Small intestine (tissue), 7 donors: ENCODE data around the gene NEK10. TPM values are rescaled to one million over a fixed set of nuclear protein-coding genes. Genes with fewer than 3 reads are reported as not detected.

Experiments
- DNase-seq, 2 donors: peaks; one replicate each; pipeline versions ENCODE4 v3.0.0 to v3.0.0-alpha.2; 2013
- FAIRE-seq: peaks from 2 replicates; lab custom pipeline; 2012; peaks lifted over from hg19 to GRCh38; lab: Jason Lieb, UNC
- H3K27ac ChIP-seq, 3 donors: one replicate each; pipeline ENCODE4 v1.5.1; 2013; ENCODE audit warnings: low read length in 2 of 3, mild to moderate bottlenecking in 2 of 3, control low read depth in 1 of 3, inconsistent platforms in 1 of 3, low read depth in 1 of 3, moderate library complexity in 1 of 3
- H3K27me3 ChIP-seq, 3 donors: one replicate each; pipeline ENCODE4 v1.6.1; 2013; ENCODE audit warnings: low read length in 3 of 3, inconsistent platforms in 1 of 3; ENCODE audit not compliant: control insufficient read depth in 3 of 3, insufficient read depth in 3 of 3
- H3K36me3 ChIP-seq, 3 donors: one replicate each; pipeline ENCODE4 v1.6.1; 2013; ENCODE audit warnings: low read length in 3 of 3, inconsistent platforms in 1 of 3, low read depth in 1 of 3, mild to moderate bottlenecking in 1 of 3, moderate library complexity in 1 of 3; ENCODE audit not compliant: control insufficient read depth in 3 of 3, insufficient read depth in 2 of 3
- H3K4me1 ChIP-seq, 3 donors: one replicate each; pipeline ENCODE4 v1.6.1; 2013; ENCODE audit warnings: low read length in 2 of 3, inconsistent platforms in 1 of 3, low read depth in 1 of 3, mild to moderate bottlenecking in 1 of 3, moderate library complexity in 1 of 3; ENCODE audit not compliant: control insufficient read depth in 3 of 3, insufficient read depth in 2 of 3
- H3K4me3 ChIP-seq, 3 donors: one replicate each; pipeline ENCODE4 v1.5.1; 2013; ENCODE audit warnings: low read length in 3 of 3, control low read depth in 1 of 3, inconsistent platforms in 1 of 3, low read depth in 1 of 3, mild to moderate bottlenecking in 1 of 3, moderate library complexity in 1 of 3
- H3K9me3 ChIP-seq, 2 donors: one replicate each; pipeline ENCODE4 v1.6.1; 2013; ENCODE audit warnings: low read depth in 1 of 2, low read length in 1 of 2; ENCODE audit not compliant: control insufficient read depth in 2 of 2, insufficient read depth in 1 of 2
- WGBS, 3 donors: extraction: QIAGEN DNeasy Blood & Tissue Kit; methylation state at CpG; one replicate each; pipeline ENCODE4 v1.1.7; 2013; 5-methylcytosine and 5-hydroxymethylcytosine counted together
- polyA plus RNA-seq, 4 donors: library from polyadenylated mRNA; stranded (reverse) in 3 of 4; unstranded in 1 of 4; fragments of 200-250 nt in 3 of 4; fragments of 120-200 nt in 1 of 4; gene quantifications; one replicate each; pipeline versions ENCODE4 v1.2.1 to v1.2.3, GENCODE V29; 2013
- donor health status: healthy with polysubstance abuse.
- donor health status: control.
- donor health status: control.
- donor health status: Bipolar disorder and iron deficiency.
- donor health status: healthy.

Gene NEK10
- polyA plus RNA-seq, 4 donors: 0.30 to 3.6 (median 0.67) TPM

DNA sequence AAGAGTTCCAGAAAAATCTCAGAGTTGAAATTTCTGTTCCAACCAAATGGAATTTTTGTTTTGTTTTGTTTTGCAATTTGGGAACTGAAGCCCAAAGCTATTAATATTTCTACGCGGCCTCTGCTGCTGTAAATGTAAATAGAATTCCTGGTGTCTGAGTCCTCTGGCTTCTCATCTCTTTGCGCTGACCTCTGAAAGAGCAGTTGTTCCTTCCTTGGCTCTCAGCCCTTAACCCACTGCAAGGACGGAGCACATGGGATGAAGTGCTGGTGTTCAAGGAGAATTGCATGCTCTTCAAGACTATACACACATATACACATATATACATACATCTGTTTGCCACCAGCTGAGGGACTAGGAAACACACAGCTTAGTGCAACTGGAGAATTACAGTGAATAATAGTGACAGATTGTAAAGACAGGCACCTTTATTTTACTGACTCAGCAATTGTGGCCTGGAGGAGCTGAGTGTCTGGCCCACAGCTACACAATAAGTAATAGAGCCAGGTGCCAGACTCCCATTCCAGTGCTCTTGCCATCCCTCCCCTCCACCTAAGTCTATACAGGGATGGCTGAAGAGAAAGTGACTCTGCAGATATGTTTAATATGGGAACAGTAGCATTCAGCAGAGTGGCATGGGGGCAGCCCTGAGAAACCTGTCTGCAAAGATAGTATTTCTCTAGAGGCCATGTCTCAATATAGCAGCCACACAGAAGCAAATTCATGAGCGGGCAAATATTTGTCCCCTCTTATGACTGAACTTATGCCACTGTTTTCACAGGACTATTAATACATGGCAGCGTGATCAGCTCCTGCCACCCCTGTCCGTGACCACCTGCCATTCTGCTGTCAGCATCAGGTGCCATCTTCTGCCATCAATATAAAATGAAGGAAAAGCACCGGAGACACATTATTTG lies 42.3 kb downstream of the NEK10 start:
- no peaks in the 10 kb centered on the region for H3K27me3 ChIP-seq
- H3K36me3 ChIP-seq: no peaks in the 10 kb centered on the region
- H3K9me3 ChIP-seq: peaks cover 0 to 13% of the 10 kb centered on the region in 2 donors
- no peak overlapping the region for H3K4me3 ChIP-seq
- H3K27ac ChIP-seq: no peak overlapping the region
- DNase-seq (no peak), FAIRE-seq (no peak)
- 79 to 95% (median 87%) methylated on average over 8 of the region's 8 CpGs for WGBS, 3 donors
- no peaks in the 10 kb centered on the region for H3K4me1 ChIP-seq

- H3K27ac ChIP-seq: no peak overlapping the region
- FAIRE-seq: no peak
- 68 to 95% (median 90%) methylated on average over 1 of the region's 1 CpG for WGBS, 3 donors
Measured at GRCh38 chr3:27326202-27326601, 43.0 kb downstream of the NEK10 start.

DNA sequence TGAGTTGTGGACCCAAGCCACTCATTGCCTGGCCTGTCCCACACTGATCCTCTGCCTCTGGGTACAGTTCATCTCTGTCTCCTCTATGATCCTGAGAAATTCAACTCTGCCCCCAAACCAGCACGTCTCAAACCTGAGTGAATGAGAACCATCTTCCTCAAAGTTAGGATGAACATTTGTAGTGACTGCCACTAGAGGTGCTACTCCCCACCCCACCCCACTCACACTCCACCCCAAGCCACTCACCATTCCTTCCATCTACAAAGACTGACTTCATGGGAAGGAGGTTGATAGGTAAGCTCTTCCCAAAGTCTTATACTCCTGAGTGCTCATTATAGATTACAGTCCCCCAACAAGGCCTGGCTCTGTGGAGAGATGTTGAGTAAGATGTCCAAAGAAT lies 43.8 kb downstream of the NEK10 start:
- DNase-seq (no peak), FAIRE-seq (no peak)
- 73 to 86% (median 81%) methylated on average over 1 of the region's 1 CpG for WGBS, 3 donors
- Histone ChIP-seq H3K36me3 (no peaks in the 10 kb centered on the region), H3K4me1 (no peaks in the 10 kb centered on the region), H3K4me3 (no peak overlapping the region), H3K9me3 (peaks cover 0 to 13% of the 10 kb centered on the region in 2 donors), H3K27me3 (no peaks in the 10 kb centered on the region), H3K27ac (no peak overlapping the region)

More at GRCh38 chr3:27326202-27326601, 43.0 kb downstream of the NEK10 start:
- DNase-seq: no peak
- no peaks in the 10 kb centered on the region for H3K4me1 ChIP-seq
- H3K36me3 ChIP-seq: no peaks in the 10 kb centered on the region
- no peaks in the 10 kb centered on the region for H3K27me3 ChIP-seq
- H3K4me3 ChIP-seq: no peak overlapping the region
- H3K9me3 ChIP-seq: peaks cover 0 to 13% of the 10 kb centered on the region in 2 donors

DNA sequence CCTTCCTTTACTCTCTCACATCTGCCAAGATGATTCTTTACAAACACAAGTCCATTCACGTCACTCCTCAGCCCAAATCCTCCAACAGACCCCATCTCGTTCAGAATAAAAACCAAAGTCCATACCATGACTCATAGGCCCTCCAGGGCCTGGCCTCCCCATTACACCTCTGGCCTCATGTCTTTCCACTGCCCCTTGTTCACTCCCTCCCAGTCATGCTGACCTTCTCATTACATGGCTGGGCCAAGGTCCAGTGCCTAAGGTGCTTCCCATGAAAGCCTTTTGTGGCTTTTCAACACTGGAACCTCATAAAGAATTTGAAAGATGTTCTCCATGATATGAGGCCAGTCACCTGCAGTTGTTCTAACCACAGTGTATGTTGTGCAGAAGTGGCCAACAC lies 44.5 kb downstream of the NEK10 start:
- no peaks in the 10 kb centered on the region for H3K4me1 ChIP-seq
- no peaks in the 10 kb centered on the region for H3K27me3 ChIP-seq

DNA sequence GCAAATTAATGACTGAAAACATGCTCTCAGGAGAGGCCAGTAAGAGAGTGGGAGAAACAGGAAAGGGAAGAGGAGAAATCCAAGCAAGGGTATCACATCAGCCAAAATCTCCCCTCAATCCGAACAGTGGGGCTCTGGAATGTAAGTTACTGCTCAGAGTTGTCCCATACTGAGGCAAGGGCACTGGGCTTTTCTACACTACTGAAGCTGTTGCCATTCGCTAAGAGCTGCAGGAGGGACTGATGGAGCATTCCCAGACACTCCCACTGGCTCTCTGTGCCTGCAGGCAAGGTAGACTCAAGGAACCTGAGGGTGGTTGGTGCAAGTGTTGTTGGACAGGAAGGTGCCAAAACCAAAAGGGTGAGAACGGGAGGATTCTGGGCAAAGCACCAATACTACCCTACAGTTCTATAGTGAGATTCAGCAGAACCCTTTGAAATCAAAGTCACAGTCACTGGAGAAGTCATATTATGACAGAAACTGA lies 46.1 kb downstream of the NEK10 start:
- no peak overlapping the region for H3K27ac ChIP-seq
- FAIRE-seq: no peak
- H3K36me3 ChIP-seq: no peaks in the 10 kb centered on the region
- peaks cover 0 to under 1% of the 10 kb centered on the region in 2 donors for H3K9me3 ChIP-seq
- no peak for DNase-seq
- H3K4me3 ChIP-seq: no peak overlapping the region
- no peaks in the 10 kb centered on the region for H3K27me3 ChIP-seq
- 74 to 81% (median 80%) methylated on average over 3 of the region's 3 CpGs for WGBS, 3 donors
- no peaks in the 10 kb centered on the region for H3K4me1 ChIP-seq

More for the DNA sequence above, 44.5 kb downstream of the NEK10 start:
- WGBS, 3 donors: 55 to 67% (median 65%) methylated on average over 2 of the region's 2 CpGs
- no peaks in the 10 kb centered on the region for H3K36me3 ChIP-seq
- FAIRE-seq (no peak), DNase-seq (peak in 1 of 2 donors; percentile 24)
- peaks cover 0 to 13% of the 10 kb centered on the region in 2 donors for H3K9me3 ChIP-seq
- no peak overlapping the region for H3K27ac ChIP-seq
- no peak overlapping the region for H3K4me3 ChIP-seq

DNA sequence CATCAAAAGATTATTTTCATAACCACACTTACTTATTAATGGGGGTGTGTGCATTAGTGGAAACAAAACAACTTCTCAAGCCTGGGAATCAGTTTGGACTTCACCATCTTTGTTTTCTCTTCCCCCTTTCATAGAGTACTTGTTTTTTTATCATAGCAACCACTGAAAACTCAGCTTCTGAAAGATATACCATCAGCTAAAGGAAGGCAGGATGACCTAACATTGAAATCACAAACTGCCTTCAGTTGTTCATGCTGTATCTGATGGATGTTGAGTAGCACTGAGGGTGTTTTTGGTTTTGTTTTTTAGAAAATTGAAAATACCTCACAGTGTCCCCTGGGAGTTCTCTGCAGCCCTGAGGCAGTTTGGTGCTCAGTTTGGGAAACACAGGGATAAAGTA lies 46.5 kb downstream of the NEK10 start:
- no peaks in the 10 kb centered on the region for H3K27me3 ChIP-seq
- no peaks in the 10 kb centered on the region for H3K4me1 ChIP-seq
- no peak overlapping the region for H3K4me3 ChIP-seq
- FAIRE-seq (no peak), DNase-seq (no peak)
- H3K27ac ChIP-seq: no peak overlapping the region
- H3K9me3 ChIP-seq: no peaks in the 10 kb centered on the region
- no peaks in the 10 kb centered on the region for H3K36me3 ChIP-seq

- no peak overlapping the region for H3K27ac ChIP-seq
Measured at GRCh38 chr3:27319847-27320526, 49.2 kb downstream of the NEK10 start.

GRCh38 chr3:27319304-27319703 lies 49.9 kb downstream of the NEK10 start:
- Histone ChIP-seq H3K27ac (no peak overlapping the region), H3K4me3 (no peak overlapping the region), H3K4me1 (no peaks in the 10 kb centered on the region), H3K9me3 (no peaks in the 10 kb centered on the region), H3K27me3 (no peaks in the 10 kb centered on the region), H3K36me3 (no peaks in the 10 kb centered on the region)
- DNase-seq (peak in 1 of 2 donors; percentile 14), FAIRE-seq (no peak)
- 92 to 95% (median 95%) methylated on average over 2 of the region's 2 CpGs for WGBS, 3 donors

More at GRCh38 chr3:27319847-27320526, 49.2 kb downstream of the NEK10 start:
- Histone ChIP-seq H3K4me3 (no peak overlapping the region), H3K4me1 (no peaks in the 10 kb centered on the region), H3K9me3 (no peaks in the 10 kb centered on the region), H3K36me3 (no peaks in the 10 kb centered on the region), H3K27me3 (no peaks in the 10 kb centered on the region)
- FAIRE-seq (no peak), DNase-seq (no peak)
- WGBS, 3 donors: 66 to 69% (median 68%) methylated on average over 9 of the region's 9 CpGs
